ENCODE results near the gene HM13. TPM values are rescaled to one million over a fixed set of nuclear protein-coding genes. Genes with fewer than 3 reads are reported as not detected.

Gene HM13
- total and polyA plus RNA-seq, 2 donors (not counting 3 experiments of a cell fraction or from before 2014, with no cell fraction given) = 211 to 218 TPM

DNA sequence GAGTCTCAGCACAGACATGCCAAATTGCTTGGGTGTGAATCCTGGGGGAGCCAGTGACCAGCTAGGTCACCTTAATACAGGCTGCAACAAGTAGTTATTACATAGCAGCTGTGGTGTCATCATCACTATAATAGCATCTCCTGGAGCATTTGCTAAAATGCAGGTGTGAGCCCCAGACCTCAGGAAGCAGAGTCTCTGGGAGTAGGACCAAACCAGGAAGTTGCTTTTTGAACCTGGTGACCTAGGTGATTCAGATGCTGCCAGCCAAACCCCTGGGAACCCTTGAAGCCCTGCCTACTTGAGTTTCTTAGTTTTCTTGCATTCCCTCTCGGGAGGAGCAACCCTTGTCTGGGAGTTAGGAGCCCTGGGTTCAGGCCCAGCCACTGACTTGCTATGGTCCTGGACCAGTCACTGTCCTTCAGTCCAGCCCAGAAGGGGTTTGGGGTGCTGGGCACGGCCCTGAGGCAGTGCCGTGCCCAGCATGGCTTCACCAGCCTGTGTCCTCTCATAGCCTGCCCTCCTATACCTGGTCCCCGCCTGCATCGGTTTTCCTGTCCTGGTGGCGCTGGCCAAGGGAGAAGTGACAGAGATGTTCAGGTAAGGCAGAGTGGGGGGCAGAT lies 51.6 kb downstream of the HM13 start:
- no peak for DNase-seq (ENCODE audit: low read depth, low spot score)
- Histone ChIP-seq H3K27me3 (ENCODE audit: control insufficient read depth in 2 of 2, insufficient read depth in 2 of 2, low read length in 2 of 2) (no peaks in the 10 kb centered on the region), H3K27ac (ENCODE audit: insufficient read depth, low read depth, low read length) (no peak overlapping the region), H3K9ac (replicated peaks; ENCODE audit: extremely low read depth, insufficient read depth, low read length) (no peak overlapping the region), H3K79me2 (ENCODE audit: control insufficient read depth, insufficient read depth, low read length) (no peaks in the 10 kb centered on the region), H4K20me1 (replicated peaks; ENCODE audit: control insufficient read depth, extremely low read depth, insufficient read depth, low read length) (no peaks in the 10 kb centered on the region), H3K4me2 (ENCODE audit: insufficient read depth, low read length) (no peak overlapping the region), H3K9me3 (replicated peaks; ENCODE audit: control insufficient read depth, insufficient read depth, low read length) (no peaks in the 10 kb centered on the region), H3K4me3 (replicated peaks in 1 of 3; ENCODE audit: insufficient read depth in 1 of 3, low read depth in 1 of 3, low read length in 3 of 3) (no peak overlapping the region), H3K9me1 (replicated peaks; ENCODE audit: control insufficient read depth, extremely low read depth, insufficient read depth, low read length) (no peaks in the 10 kb centered on the region), H3K4me1 (ENCODE audit: control insufficient read depth, extremely low read depth, insufficient read depth, low read length) (peaks cover 49% of the 10 kb centered on the region), H2AFZ (ENCODE audit: low read depth, low read length) (no peak overlapping the region), H3K36me3 (ENCODE audit: control insufficient read depth in 2 of 2, extremely low read depth in 1 of 2, insufficient read depth in 2 of 2, low read length in 2 of 2) (peaks cover 11 to 17% of the 10 kb centered on the region in 2 experiments)
- intact Hi-C loops (cut with micrococcal nuclease) (no loop called here), dilution Hi-C loops (cut with MboI; ENCODE audit: extremely low pct_ligation_motif_present, low sequenced_read_pairs) (no loop called here)
- TF ChIP-seq JUN (IDR thresholded peaks at IDR 0.05; ENCODE audit: borderline replicate concordance, insufficient read depth, insufficient read length, low read depth) = no peak
- TF ChIP-seq CTCF (IDR thresholded peaks at IDR 0.05; ENCODE audit: extremely low read depth in 1 of 2, insufficient read depth in 1 of 2, low read depth in 1 of 2, low read length in 2 of 2) = no peak
- no peak for TF ChIP-seq GATA2 (IDR thresholded peaks at IDR 0.05; ENCODE audit: insufficient read depth, insufficient read length, low read depth, low read length)
- TF ChIP-seq EZH2 (IDR thresholded peaks at IDR 0.05; ENCODE audit: borderline replicate concordance, low read depth, low read length, severe bottlenecking) = no peak
- no peak for TF ChIP-seq FOS (IDR thresholded peaks at IDR 0.05; ENCODE audit: borderline replicate concordance, insufficient read depth, low read length)
- TF ChIP-seq POLR2A (IDR thresholded peaks at IDR 0.05; ENCODE audit: low read depth, low read length) = no peak
- no peak for TF ChIP-seq MAX (IDR thresholded peaks at IDR 0.05; ENCODE audit: insufficient read depth, insufficient read length)
- no peak for TF ChIP-seq MYC (IDR thresholded peaks at IDR 0.05; ENCODE audit: low read depth, low read length)
- no peak for TF ChIP-seq POLR2AphosphoS5 (IDR thresholded peaks at IDR 0.05; ENCODE audit: insufficient read depth, low read depth, low read length)
- ChIA-PET CTCF (interaction anchor here (0.7 to 30.9 kb wide), 3 partner anchors 10 to 68 kb away, joined by 3 to 1817 read pairs (median 4); partner anchors contain the start of gene ID1), POLR2A (interaction anchor here (0.5 kb wide), 1 partner anchor 12 kb away, joined by 7 read pairs; no protein-coding TSS in a partner anchor)
- peak; percentile 12 for FAIRE-seq
- BruUV-seq (replicated peaks) = no TSS peak

Data from endothelial cell of umbilical vein (primary cell).